OCI-LY1 (cell line): ENCODE data around the gene KCNA10.
A peak's percentile ranks its signal among the peaks of the same experiment; 100 is the strongest.

Experiments used
- H2AFZ ChIP-seq: fragments of 200-600 bp; sonication (generic), shearing (Covaris generic); 2 replicates; pipeline ENCODE4 v1.6.0; 2014; ENCODE audit warnings: antibody characterized with exemption, mild to moderate bottlenecking, low read length
- H3F3A ChIP-seq: fragments of 200-600 bp; sonication (generic), shearing (Covaris generic); 2 replicates; pipeline ENCODE4 v1.6.0; 2014; ENCODE audit warnings: mild to moderate bottlenecking, antibody characterized with exemption, low read length, moderate library complexity; ENCODE audit not compliant: insufficient read depth
- H3K27ac ChIP-seq: fragments of 200-600 bp; sonication (generic); 2 replicates; pipeline ENCODE4 v1.5.1; 2014; ENCODE audit warnings: low read length, mixed run types, mild to moderate bottlenecking, low read depth; ENCODE audit not compliant: poor library complexity, severe bottlenecking
- H3K27me3 ChIP-seq: fragments of 200-600 bp; sonication (generic); 2 replicates; pipeline ENCODE4 v1.6.0; 2014; ENCODE audit warnings: antibody characterized with exemption, mild to moderate bottlenecking, low read length, moderate library complexity; ENCODE audit not compliant: insufficient read depth
- H3K36me3 ChIP-seq: fragments of 200-600 bp; sonication (generic); 2 replicates; pipeline ENCODE4 v1.6.1; 2014; ENCODE audit warnings: mild to moderate bottlenecking, antibody characterized with exemption, low read length, moderate library complexity, mixed read lengths; ENCODE audit not compliant: insufficient read depth
- H3K4me1 ChIP-seq: fragments of 200-600 bp; sonication (generic); 2 replicates; pipeline ENCODE4 v1.5.1; 2014; ENCODE audit warnings: mild to moderate bottlenecking, low read length, moderate library complexity; ENCODE audit not compliant: insufficient read depth, severe bottlenecking
- H3K4me2 ChIP-seq: fragments of 200-600 bp; sonication (generic), shearing (Covaris generic); 2 replicates; pipeline ENCODE4 v1.6.1; 2014; ENCODE audit warnings: low read length
- H3K4me3 ChIP-seq: fragments of 200-600 bp; sonication (generic); 2 replicates; pipeline ENCODE4 v1.5.1; 2014; ENCODE audit warnings: low read length, low read depth, mild to moderate bottlenecking, mixed read lengths; ENCODE audit not compliant: poor library complexity, severe bottlenecking
- H3K79me2 ChIP-seq: fragments of 200-600 bp; shearing (Covaris generic); 2 replicates; pipeline ENCODE4 v1.6.1; 2016; ENCODE audit warnings: mixed run types, low read length, mixed read lengths; ENCODE audit not compliant: insufficient read depth
- H3K9ac ChIP-seq: fragments of 200-600 bp; sonication (generic), shearing (Covaris generic); 2 replicates; pipeline ENCODE4 v1.6.1; 2014; ENCODE audit warnings: mild to moderate bottlenecking, low read length, mixed read lengths
- H3K9me2 ChIP-seq: fragments of 200-600 bp; sonication (generic), shearing (Covaris generic); 2 replicates; pipeline ENCODE4 v1.6.1; 2014; ENCODE audit warnings: low read depth, mild to moderate bottlenecking, low read length, mixed read lengths
- H3K9me3 ChIP-seq: fragments of 200-600 bp; shearing (Covaris generic); 2 replicates; pipeline ENCODE4 v1.6.1; 2014; ENCODE audit warnings: low read length, mixed read lengths
- H4K20me1 ChIP-seq: fragments of 200-600 bp; sonication (generic), shearing (Covaris generic); 2 replicates; pipeline ENCODE4 v1.6.0; 2016; ENCODE audit warnings: mild to moderate bottlenecking, low read length; ENCODE audit not compliant: insufficient read depth
- EZH2 ChIP-seq: fragments of 200-600 bp; sonication (generic), shearing (Covaris generic); IDR thresholded peaks from 2 replicates; pipeline ENCODE4 v1.8.0; 2017; ENCODE audit warnings: borderline replicate concordance, mixed run types, mild to moderate bottlenecking, antibody characterized with exemption, low read length, moderate library complexity, mixed read lengths
- TF ChIP-seq, protein P1 (sequence below): fragments of 200-600 bp; sonication (generic), shearing (Covaris generic); IDR thresholded peaks from 2 replicates; pipeline ENCODE4 v1.5.1; 2017; ENCODE audit warnings: mild to moderate bottlenecking, antibody characterized with exemption, low read length, moderate library complexity, mixed read lengths

The KCNA10 gene

DNA sequence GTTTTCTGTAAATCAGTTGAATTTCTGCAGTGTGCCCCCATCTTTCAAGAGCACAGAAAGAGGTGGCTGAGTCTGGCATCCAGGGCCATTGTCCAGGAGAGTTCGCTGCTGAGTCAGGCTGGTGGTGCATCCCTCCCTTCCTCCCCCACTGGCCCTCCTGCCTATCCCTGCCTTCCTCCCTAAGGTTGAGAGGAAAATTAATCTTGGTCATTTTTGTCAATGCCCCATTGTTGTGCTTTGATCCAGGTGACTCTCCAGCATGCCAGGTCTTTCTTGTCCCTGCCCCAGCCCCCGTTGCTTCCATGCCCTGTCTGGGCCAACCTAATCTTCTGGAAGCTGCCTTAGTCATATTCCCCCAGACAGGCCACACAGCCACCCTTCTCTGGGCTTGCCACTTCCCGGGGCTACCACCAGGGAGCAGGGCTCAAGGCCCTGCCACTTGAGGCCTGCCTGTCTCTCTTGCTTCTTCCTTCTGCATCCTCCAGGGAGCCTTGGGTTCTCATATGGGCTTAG lies 41.5 kb downstream of the KCNA10 start:
- H3K27ac ChIP-seq, result no peak overlapping the region
- no peaks in the 10 kb centered on the region for H3F3A ChIP-seq
- H3K9ac ChIP-seq, result no peak overlapping the region
- peaks cover 7% of the 10 kb centered on the region; the same call in 1 of the 2 replicates for H3K27me3 ChIP-seq
- TF ChIP-seq, protein P1, sequence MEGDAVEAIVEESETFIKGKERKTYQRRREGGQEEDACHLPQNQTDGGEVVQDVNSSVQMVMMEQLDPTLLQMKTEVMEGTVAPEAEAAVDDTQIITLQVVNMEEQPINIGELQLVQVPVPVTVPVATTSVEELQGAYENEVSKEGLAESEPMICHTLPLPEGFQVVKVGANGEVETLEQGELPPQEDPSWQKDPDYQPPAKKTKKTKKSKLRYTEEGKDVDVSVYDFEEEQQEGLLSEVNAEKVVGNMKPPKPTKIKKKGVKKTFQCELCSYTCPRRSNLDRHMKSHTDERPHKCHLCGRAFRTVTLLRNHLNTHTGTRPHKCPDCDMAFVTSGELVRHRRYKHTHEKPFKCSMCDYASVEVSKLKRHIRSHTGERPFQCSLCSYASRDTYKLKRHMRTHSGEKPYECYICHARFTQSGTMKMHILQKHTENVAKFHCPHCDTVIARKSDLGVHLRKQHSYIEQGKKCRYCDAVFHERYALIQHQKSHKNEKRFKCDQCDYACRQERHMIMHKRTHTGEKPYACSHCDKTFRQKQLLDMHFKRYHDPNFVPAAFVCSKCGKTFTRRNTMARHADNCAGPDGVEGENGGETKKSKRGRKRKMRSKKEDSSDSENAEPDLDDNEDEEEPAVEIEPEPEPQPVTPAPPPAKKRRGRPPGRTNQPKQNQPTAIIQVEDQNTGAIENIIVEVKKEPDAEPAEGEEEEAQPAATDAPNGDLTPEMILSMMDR, result peak; percentile 14; the same call in 1 of the 2 replicates
- no peak for TF ChIP-seq EZH2
- no peaks in the 10 kb centered on the region for H3K9me2 ChIP-seq
- H2AFZ ChIP-seq, result no peak overlapping the region
- H4K20me1 ChIP-seq, result no peaks in the 10 kb centered on the region
- no peaks in the 10 kb centered on the region for H3K79me2 ChIP-seq
- H3K4me2 ChIP-seq, result no peak overlapping the region
- no peak overlapping the region for H3K4me3 ChIP-seq
- no peaks in the 10 kb centered on the region for H3K4me1 ChIP-seq
- no peaks in the 10 kb centered on the region for H3K9me3 ChIP-seq
- H3K36me3 ChIP-seq, result no peaks in the 10 kb centered on the region

GRCh38 chr1:110477041-110477440 lies 41.9 kb downstream of the KCNA10 start:
- no peak overlapping the region for H3K9ac ChIP-seq
- H3K79me2 ChIP-seq, result no peaks in the 10 kb centered on the region
- H4K20me1 ChIP-seq, result no peaks in the 10 kb centered on the region
- no peak overlapping the region for H2AFZ ChIP-seq
- no peaks in the 10 kb centered on the region for H3K9me3 ChIP-seq
- H3K27ac ChIP-seq, result no peak overlapping the region
- H3K9me2 ChIP-seq, result no peaks in the 10 kb centered on the region
- no peak for TF ChIP-seq EZH2
- TF ChIP-seq, protein P1, result no peak
- H3K36me3 ChIP-seq, result no peaks in the 10 kb centered on the region
- no peaks in the 10 kb centered on the region for H3K4me1 ChIP-seq
- peaks cover 7% of the 10 kb centered on the region; the same call in 1 of the 2 replicates for H3K27me3 ChIP-seq
- H3F3A ChIP-seq, result no peaks in the 10 kb centered on the region
- no peak overlapping the region for H3K4me2 ChIP-seq
- H3K4me3 ChIP-seq, result no peak overlapping the region

DNA sequence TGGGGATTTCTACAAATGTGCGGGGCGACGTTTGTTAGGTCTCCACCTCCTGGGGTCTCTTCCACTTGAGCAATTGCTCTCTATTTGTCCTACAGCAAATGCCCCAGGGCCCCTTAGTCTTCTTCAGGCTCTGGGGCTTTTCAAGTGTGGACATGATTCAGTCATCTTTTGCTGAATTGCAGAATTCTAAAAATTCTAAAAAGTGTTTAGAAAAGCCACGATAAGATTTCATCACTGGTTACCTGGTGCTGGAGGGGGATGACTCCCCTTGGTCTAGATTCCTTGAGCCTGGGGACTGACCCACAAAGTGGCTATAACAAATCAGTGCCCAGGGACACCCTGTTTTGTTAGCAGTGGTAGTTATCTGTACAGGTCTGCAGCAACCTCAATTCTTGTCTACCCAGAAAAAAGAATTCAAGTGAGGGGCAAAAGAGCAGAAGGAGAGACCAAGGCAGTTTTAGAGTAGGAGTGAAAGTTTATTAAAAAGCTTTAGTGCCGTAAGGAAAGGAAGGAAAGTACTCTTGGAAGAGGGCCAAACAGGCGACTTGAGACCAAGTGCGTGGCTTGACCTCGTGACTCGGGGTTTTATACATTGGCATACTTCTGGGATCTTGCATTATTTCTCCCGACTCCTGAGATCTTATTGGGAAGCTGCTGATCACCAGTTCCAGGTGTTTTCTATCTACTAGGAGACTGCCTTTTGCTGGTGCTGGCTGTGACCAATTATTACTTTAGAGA lies 42.8 kb downstream of the KCNA10 start:
- Histone ChIP-seq H2AFZ (no peak overlapping the region), H3K9ac (no peak overlapping the region), H3K4me2 (no peak overlapping the region)

More for the DNA sequence above, 42.8 kb downstream of the KCNA10 start:
- H3K79me2 ChIP-seq, result no peaks in the 10 kb centered on the region
- TF ChIP-seq, protein P1, result no peak
- no peak for TF ChIP-seq EZH2
- H3K9me2 ChIP-seq, result no peaks in the 10 kb centered on the region
- no peaks in the 10 kb centered on the region for H3K36me3 ChIP-seq
- no peaks in the 10 kb centered on the region for H3K4me1 ChIP-seq
- peaks cover 7% of the 10 kb centered on the region; the same call in 1 of the 2 replicates for H3K27me3 ChIP-seq
- no peak overlapping the region for H3K27ac ChIP-seq
- no peaks in the 10 kb centered on the region for H3K9me3 ChIP-seq
- H4K20me1 ChIP-seq, result no peaks in the 10 kb centered on the region
- no peak overlapping the region for H3K4me3 ChIP-seq
- H3F3A ChIP-seq, result no peaks in the 10 kb centered on the region
